ENCODE data around the gene RHBDF2.

The RHBDF2 gene

GRCh38 chr17:76492989-76493501 lies 8.2 kb downstream of the RHBDF2 start:
- in situ Hi-C loops (cut with HindIII; ENCODE audit: low pct_ligation_motif_present, low pct_unique_long_range_greater_than_20kb, low sequenced_read_pairs) = no loop called here
- DNase-seq = no peak

- DNase-seq = no peak
- in situ Hi-C loops (cut with HindIII; ENCODE audit: low pct_ligation_motif_present, low pct_unique_long_range_greater_than_20kb, low sequenced_read_pairs) = no loop called here
Observed at GRCh38 chr17:76492123-76492988, 8.9 kb downstream of the RHBDF2 start.

- in situ Hi-C loops (cut with HindIII; ENCODE audit: low pct_ligation_motif_present, low pct_unique_long_range_greater_than_20kb, low sequenced_read_pairs) = no loop called here
- no peak for DNase-seq
Observed at GRCh38 chr17:76491271-76492122, 9.7 kb downstream of the RHBDF2 start.

- DNase-seq = no peak
- in situ Hi-C loops (cut with HindIII; ENCODE audit: low pct_ligation_motif_present, low pct_unique_long_range_greater_than_20kb, low sequenced_read_pairs) = no loop called here
Observed at GRCh38 chr17:76490112-76490710, 11.0 kb downstream of the RHBDF2 start.

GRCh38 chr17:76487451-76488192 lies 13.6 kb downstream of the RHBDF2 start:
- no peak for DNase-seq
- in situ Hi-C loops (cut with HindIII; ENCODE audit: low pct_ligation_motif_present, low pct_unique_long_range_greater_than_20kb, low sequenced_read_pairs) = no loop called here

- in situ Hi-C loops (cut with HindIII; ENCODE audit: low pct_ligation_motif_present, low pct_unique_long_range_greater_than_20kb, low sequenced_read_pairs) = no loop called here
- no peak for DNase-seq
Observed at GRCh38 chr17:76485569-76485968, 15.7 kb downstream of the RHBDF2 start.

- DNase-seq = no peak
- in situ Hi-C loops (cut with HindIII; ENCODE audit: low pct_ligation_motif_present, low pct_unique_long_range_greater_than_20kb, low sequenced_read_pairs) = no loop called here
Observed at GRCh38 chr17:76484228-76484725, 16.9 kb downstream of the RHBDF2 start.

GRCh38 chr17:76481071-76481655 lies 20.1 kb downstream of the RHBDF2 start:
- in situ Hi-C loops (cut with HindIII; ENCODE audit: low pct_ligation_motif_present, low pct_unique_long_range_greater_than_20kb, low sequenced_read_pairs) = no loop called here
- DNase-seq = no peak

GRCh38 chr17:76480632-76481031 lies 20.6 kb downstream of the RHBDF2 start:
- no peak for DNase-seq
- in situ Hi-C loops (cut with HindIII; ENCODE audit: low pct_ligation_motif_present, low pct_unique_long_range_greater_than_20kb, low sequenced_read_pairs) = no loop called here

- no peak for DNase-seq
- in situ Hi-C loops (cut with HindIII; ENCODE audit: low pct_ligation_motif_present, low pct_unique_long_range_greater_than_20kb, low sequenced_read_pairs) = no loop called here
Observed at GRCh38 chr17:76479515-76480060, 21.6 kb downstream of the RHBDF2 start.

- DNase-seq = no peak
- in situ Hi-C loops (cut with HindIII; ENCODE audit: low pct_ligation_motif_present, low pct_unique_long_range_greater_than_20kb, low sequenced_read_pairs) = no loop called here
Observed at GRCh38 chr17:76478730-76479514, 22.3 kb downstream of the RHBDF2 start.

- in situ Hi-C loops (cut with HindIII; ENCODE audit: low pct_ligation_motif_present, low pct_unique_long_range_greater_than_20kb, low sequenced_read_pairs) = no loop called here
- no peak for DNase-seq
Observed at GRCh38 chr17:76478097-76478496, 23.1 kb downstream of the RHBDF2 start.

GRCh38 chr17:76477576-76477975 lies 23.6 kb downstream of the RHBDF2 start:
- in situ Hi-C loops (cut with HindIII; ENCODE audit: low pct_ligation_motif_present, low pct_unique_long_range_greater_than_20kb, low sequenced_read_pairs) = no loop called here
- DNase-seq = no peak

- DNase-seq = no peak
- in situ Hi-C loops (cut with HindIII; ENCODE audit: low pct_ligation_motif_present, low pct_unique_long_range_greater_than_20kb, low sequenced_read_pairs) = no loop called here
Observed at GRCh38 chr17:76476736-76477135, 24.5 kb downstream of the RHBDF2 start.

GRCh38 chr17:76475302-76475701 lies 25.9 kb downstream of the RHBDF2 start:
- in situ Hi-C loops (cut with HindIII; ENCODE audit: low pct_ligation_motif_present, low pct_unique_long_range_greater_than_20kb, low sequenced_read_pairs) = no loop called here

GRCh38 chr17:76474894-76475293 lies 26.3 kb downstream of the RHBDF2 start:
- in situ Hi-C loops (cut with HindIII; ENCODE audit: low pct_ligation_motif_present, low pct_unique_long_range_greater_than_20kb, low sequenced_read_pairs) = no loop called here
- DNase-seq = no peak

More at GRCh38 chr17:76475302-76475701, 25.9 kb downstream of the RHBDF2 start:
- DNase-seq = no peak

GRCh38 chr17:76474238-76474637 lies 27.0 kb downstream of the RHBDF2 start:
- DNase-seq = no peak
- in situ Hi-C loops (cut with HindIII; ENCODE audit: low pct_ligation_motif_present, low pct_unique_long_range_greater_than_20kb, low sequenced_read_pairs) = no loop called here

All from ACHN (cell line).